ENCODE measurements around the gene ADGRF3.

The ADGRF3 gene

DNA sequence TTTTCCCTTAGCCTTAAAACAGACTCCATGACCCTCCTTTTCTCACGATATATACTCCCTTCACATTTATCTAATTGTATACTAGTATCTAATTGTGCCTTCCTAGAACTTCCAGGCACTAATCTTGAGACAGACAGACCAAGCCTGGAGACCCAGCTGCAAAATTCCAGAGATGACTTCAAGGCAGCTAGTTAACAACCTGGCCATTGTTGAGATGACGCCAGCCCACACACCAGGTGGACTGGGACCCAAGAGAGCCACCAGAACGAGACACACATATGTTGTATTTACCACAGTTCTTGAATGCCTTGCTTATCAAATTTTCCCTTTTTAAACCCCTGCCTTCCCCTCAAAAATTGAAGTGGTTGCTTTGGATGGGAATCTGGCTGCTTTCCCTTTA lies 49.5 kb downstream of the ADGRF3 start:
- H3K27ac ChIP-seq (ENCODE audit: low read length) = no peak overlapping the region
- H3K27me3 ChIP-seq (ENCODE audit: insufficient read depth, low read length, poor library complexity) = no peaks in the 10 kb centered on the region
- no peak overlapping the region for H2AFZ ChIP-seq (ENCODE audit: low read depth, low read length)

DNA sequence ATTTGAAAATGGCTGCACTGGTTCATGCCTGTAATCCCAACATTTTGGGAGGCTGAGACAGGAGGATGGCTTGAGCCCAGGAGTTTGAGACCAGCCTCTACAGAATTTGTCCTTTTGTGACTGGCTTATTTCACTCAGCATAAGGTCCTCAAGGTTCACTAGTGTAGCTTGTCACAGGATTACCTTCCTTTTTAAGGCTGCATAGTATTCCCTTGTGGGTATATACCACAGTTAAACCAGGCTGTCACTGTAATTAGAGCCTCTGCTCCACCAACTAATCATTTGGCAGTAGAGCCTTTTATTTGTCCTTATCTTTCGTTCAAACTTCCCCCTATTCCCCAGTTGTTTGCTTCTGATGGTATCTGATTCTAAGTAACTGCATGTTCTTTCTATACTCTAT lies 51.1 kb downstream of the ADGRF3 start:
- H3K4me2 ChIP-seq (ENCODE audit: insufficient read depth, low read length) = no peak overlapping the region
- DNase-seq = no peak
- no peaks in the 10 kb centered on the region for H4K20me1 ChIP-seq (ENCODE audit: insufficient read depth, low read length)

More for the DNA sequence above, 49.5 kb downstream of the ADGRF3 start:
- no peaks in the 10 kb centered on the region for H3K79me2 ChIP-seq (ENCODE audit: insufficient read depth, low read length)
- ATAC-seq (ENCODE audit: insufficient read depth, low read depth) (no peak), DNase-seq (no peak)
- H3K36me3 ChIP-seq (ENCODE audit: insufficient read depth, low read length) = no peaks in the 10 kb centered on the region
- no peak overlapping the region for H3K9ac ChIP-seq (ENCODE audit: low read depth, low read length)
- H3K4me3 ChIP-seq (ENCODE audit: low read depth in 1 of 2, low read length in 2 of 2) = no peak overlapping the region
- H3K9me3 ChIP-seq (ENCODE audit: insufficient read depth, low read length, severe bottlenecking) = no peaks in the 10 kb centered on the region
- no peak for TF ChIP-seq EZH2 (IDR thresholded peaks at IDR 0.05; ENCODE audit: borderline replicate concordance, low read depth, low read length, severe bottlenecking)
- TF ChIP-seq, protein P1, sequence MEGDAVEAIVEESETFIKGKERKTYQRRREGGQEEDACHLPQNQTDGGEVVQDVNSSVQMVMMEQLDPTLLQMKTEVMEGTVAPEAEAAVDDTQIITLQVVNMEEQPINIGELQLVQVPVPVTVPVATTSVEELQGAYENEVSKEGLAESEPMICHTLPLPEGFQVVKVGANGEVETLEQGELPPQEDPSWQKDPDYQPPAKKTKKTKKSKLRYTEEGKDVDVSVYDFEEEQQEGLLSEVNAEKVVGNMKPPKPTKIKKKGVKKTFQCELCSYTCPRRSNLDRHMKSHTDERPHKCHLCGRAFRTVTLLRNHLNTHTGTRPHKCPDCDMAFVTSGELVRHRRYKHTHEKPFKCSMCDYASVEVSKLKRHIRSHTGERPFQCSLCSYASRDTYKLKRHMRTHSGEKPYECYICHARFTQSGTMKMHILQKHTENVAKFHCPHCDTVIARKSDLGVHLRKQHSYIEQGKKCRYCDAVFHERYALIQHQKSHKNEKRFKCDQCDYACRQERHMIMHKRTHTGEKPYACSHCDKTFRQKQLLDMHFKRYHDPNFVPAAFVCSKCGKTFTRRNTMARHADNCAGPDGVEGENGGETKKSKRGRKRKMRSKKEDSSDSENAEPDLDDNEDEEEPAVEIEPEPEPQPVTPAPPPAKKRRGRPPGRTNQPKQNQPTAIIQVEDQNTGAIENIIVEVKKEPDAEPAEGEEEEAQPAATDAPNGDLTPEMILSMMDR (IDR thresholded peaks at IDR 0.05; ENCODE audit: borderline replicate concordance, extremely low read depth, low read length, poor library complexity, severe bottlenecking) = no peak
- H3K4me2 ChIP-seq (ENCODE audit: insufficient read depth, low read length) = no peak overlapping the region
- H3K4me1 ChIP-seq (ENCODE audit: insufficient read depth, low read length) = peaks cover 22% of the 10 kb centered on the region
- H4K20me1 ChIP-seq (ENCODE audit: insufficient read depth, low read length) = no peaks in the 10 kb centered on the region

DNA sequence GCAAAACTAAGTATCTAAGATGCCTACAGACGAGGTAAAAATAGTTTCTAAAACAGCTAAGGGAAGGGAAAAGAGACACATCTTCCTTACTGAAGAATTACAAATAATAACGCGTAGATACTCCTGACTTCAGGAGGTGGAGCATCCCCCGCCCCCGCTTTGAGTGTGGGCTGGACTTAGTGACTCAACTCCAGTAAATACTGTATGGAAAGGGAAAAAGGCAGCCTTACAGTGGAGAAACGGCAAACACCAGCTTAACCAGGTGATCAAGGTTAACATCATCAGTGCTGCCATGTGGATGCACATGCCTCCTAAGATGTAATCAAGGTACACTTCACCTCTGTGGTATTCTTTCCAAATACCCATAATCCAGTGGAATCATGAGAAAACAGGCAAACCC lies 53.9 kb downstream of the ADGRF3 start:
- Histone ChIP-seq H3K79me2 (ENCODE audit: insufficient read depth, low read length) (no peaks in the 10 kb centered on the region), H3K9me3 (ENCODE audit: insufficient read depth, low read length, severe bottlenecking) (no peaks in the 10 kb centered on the region), H3K4me3 (ENCODE audit: low read depth in 1 of 2, low read length in 2 of 2) (no peak overlapping the region), H4K20me1 (ENCODE audit: insufficient read depth, low read length) (no peaks in the 10 kb centered on the region), H3K4me1 (ENCODE audit: insufficient read depth, low read length) (no peaks in the 10 kb centered on the region), H3K27ac (ENCODE audit: low read length) (no peak overlapping the region), H2AFZ (ENCODE audit: low read depth, low read length) (no peak overlapping the region), H3K4me2 (ENCODE audit: insufficient read depth, low read length) (no peak overlapping the region), H3K36me3 (ENCODE audit: insufficient read depth, low read length) (peaks cover 8% of the 10 kb centered on the region), H3K9ac (ENCODE audit: low read depth, low read length) (no peak overlapping the region), H3K27me3 (ENCODE audit: insufficient read depth, low read length, poor library complexity) (no peaks in the 10 kb centered on the region)
- DNase-seq = no peak
- TF ChIP-seq, protein P1 (IDR thresholded peaks at IDR 0.05; ENCODE audit: borderline replicate concordance, extremely low read depth, low read length, poor library complexity, severe bottlenecking) = no peak
- TF ChIP-seq EZH2 (IDR thresholded peaks at IDR 0.05; ENCODE audit: borderline replicate concordance, low read depth, low read length, severe bottlenecking) = no peak
- ATAC-seq (ENCODE audit: insufficient read depth, low read depth) = no peak

More for the DNA sequence above, 51.1 kb downstream of the ADGRF3 start:
- Histone ChIP-seq H3K9ac (ENCODE audit: low read depth, low read length) (no peak overlapping the region), H3K79me2 (ENCODE audit: insufficient read depth, low read length) (no peaks in the 10 kb centered on the region), H2AFZ (ENCODE audit: low read depth, low read length) (no peak overlapping the region), H3K4me3 (ENCODE audit: low read depth in 1 of 2, low read length in 2 of 2) (no peak overlapping the region), H3K4me1 (ENCODE audit: insufficient read depth, low read length) (peaks cover 22% of the 10 kb centered on the region), H3K27ac (ENCODE audit: low read length) (no peak overlapping the region), H3K27me3 (ENCODE audit: insufficient read depth, low read length, poor library complexity) (no peaks in the 10 kb centered on the region), H3K36me3 (ENCODE audit: insufficient read depth, low read length) (no peaks in the 10 kb centered on the region), H3K9me3 (ENCODE audit: insufficient read depth, low read length, severe bottlenecking) (no peaks in the 10 kb centered on the region)
- TF ChIP-seq, protein P1 (IDR thresholded peaks at IDR 0.05; ENCODE audit: borderline replicate concordance, extremely low read depth, low read length, poor library complexity, severe bottlenecking) = no peak
- TF ChIP-seq EZH2 (IDR thresholded peaks at IDR 0.05; ENCODE audit: borderline replicate concordance, low read depth, low read length, severe bottlenecking) = no peak
- no peak for ATAC-seq (ENCODE audit: insufficient read depth, low read depth)

DNA sequence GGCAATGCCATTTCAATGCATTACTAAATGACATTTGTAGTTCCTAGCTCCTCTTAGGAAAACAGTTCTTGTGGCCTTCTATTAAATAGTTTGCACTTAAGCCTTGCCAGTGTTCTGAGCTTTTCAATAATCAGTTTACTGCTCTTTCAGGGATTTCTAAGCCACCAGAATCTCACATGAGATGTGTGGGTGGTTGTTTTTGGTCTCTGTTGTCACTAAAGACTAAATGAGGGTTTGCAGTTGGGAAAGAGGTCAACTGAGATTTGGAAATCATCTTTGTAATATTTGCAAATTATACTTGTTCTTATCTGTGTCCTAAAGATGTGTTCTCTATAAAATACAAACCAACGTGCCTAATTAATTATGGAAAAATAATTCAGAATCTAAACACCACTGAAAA lies 56.6 kb downstream of the ADGRF3 start:
- no peak overlapping the region for H3K9ac ChIP-seq (ENCODE audit: low read depth, low read length)
- H3K4me2 ChIP-seq (ENCODE audit: insufficient read depth, low read length) = no peak overlapping the region
- no peaks in the 10 kb centered on the region for H3K79me2 ChIP-seq (ENCODE audit: insufficient read depth, low read length)
- TF ChIP-seq EZH2 (IDR thresholded peaks at IDR 0.05; ENCODE audit: borderline replicate concordance, low read depth, low read length, severe bottlenecking) = no peak
- H3K9me3 ChIP-seq (ENCODE audit: insufficient read depth, low read length, severe bottlenecking) = no peaks in the 10 kb centered on the region
- DNase-seq (no peak), ATAC-seq (ENCODE audit: insufficient read depth, low read depth) (no peak)
- H3K36me3 ChIP-seq (ENCODE audit: insufficient read depth, low read length) = peaks cover 24% of the 10 kb centered on the region
- H3K4me1 ChIP-seq (ENCODE audit: insufficient read depth, low read length) = no peaks in the 10 kb centered on the region
- H4K20me1 ChIP-seq (ENCODE audit: insufficient read depth, low read length) = no peaks in the 10 kb centered on the region
- H3K4me3 ChIP-seq (ENCODE audit: low read depth in 1 of 2, low read length in 2 of 2) = no peak overlapping the region
- no peak overlapping the region for H2AFZ ChIP-seq (ENCODE audit: low read depth, low read length)
- H3K27ac ChIP-seq (ENCODE audit: low read length) = no peak overlapping the region
- no peaks in the 10 kb centered on the region for H3K27me3 ChIP-seq (ENCODE audit: insufficient read depth, low read length, poor library complexity)

All from DND-41 (cell line).